GM23338 (cell line): Measurements from ENCODE around the gene CAMTA1.

Experiments used
- CREB1 ChIP-seq: fragments of 250-450 bp; sonication (Bioruptor Pico); IDR thresholded peaks from 2 replicates; pipeline ENCODE4 v1.5.0; 2020; ENCODE audit warnings: low read depth, mild to moderate bottlenecking, moderate library complexity
- CTCF ChIP-seq, 2 experiments: fragments of 200-600 bp in 1 of 2; sonication (generic) in 1 of 2; conservative IDR thresholded peaks; 2 replicates each; pipeline versions ENCODE4 v1.5.1 to v1.6.1; 2016 to 2017; ENCODE audit warnings: antibody characterized with exemption in 2 of 2, low read depth in 2 of 2, mild to moderate bottlenecking in 2 of 2, moderate library complexity in 1 of 2
- EZH2 ChIP-seq: fragments of 200-600 bp; sonication (generic); IDR thresholded peaks from one replicate; pipeline ENCODE4 v1.8.0; 2017; ENCODE audit warnings: antibody characterized with exemption, mild to moderate bottlenecking, low read depth; ENCODE audit not compliant: unreplicated experiment
- EZH2phosphoT487 ChIP-seq: fragments of 200-600 bp; sonication (generic); IDR thresholded peaks from one replicate; pipeline ENCODE4 v1.8.1; 2018; ENCODE audit warnings: antibody characterized with exemption; ENCODE audit not compliant: unreplicated experiment
- NANOG ChIP-seq: IDR thresholded peaks from 2 replicates; pipeline ENCODE4 v1.6.1; 2016; ENCODE audit warnings: antibody characterized with exemption, borderline replicate concordance
- POLR2AphosphoS5 ChIP-seq: IDR thresholded peaks from 2 replicates; pipeline ENCODE4 v1.6.1; 2016; ENCODE audit warnings: antibody characterized with exemption, low read depth
- STAT1 ChIP-seq: IDR thresholded peaks from one replicate; pipeline ENCODE4 v1.6.1; 2016; ENCODE audit warnings: antibody characterized with exemption; ENCODE audit not compliant: unreplicated experiment

- TF ChIP-seq NANOG (no peak), CTCF (conservative IDR thresholded peaks at IDR 0.05; ENCODE audit: low read depth in 2 of 2) (no peak), EZH2 (no peak), EZH2phosphoT487 (no peak), POLR2AphosphoS5 (no peak), CREB1 (CRISPR knock-in tag) (no peak), STAT1 (no peak)
Measured at GRCh38 chr1:6928106-6928885, 143.0 kb downstream of the CAMTA1 start.
